Subcutaneous adipose tissue (tissue), 4 donors: Measurements from ENCODE around the gene ALG2. TPM values are rescaled to one million over a fixed set of nuclear protein-coding genes. Genes with fewer than 3 reads are reported as not detected.

ENCODE experiments used
- total RNA-seq, 4 donors: library from RNA; depleted of rRNA; stranded (reverse); fragments of >200 nt; gene quantifications; one replicate each; pipeline ENCODE4 v1.1.0, GENCODE V29; 2016
- TF ChIP-seq, protein P1 (sequence below): fragments of 450-650 bp; IDR thresholded peaks from one replicate; pipeline ENCODE4 v1.5.1; 2016; ENCODE audit warnings: low read depth, mild to moderate bottlenecking, control low read depth, antibody characterized with exemption, moderate library complexity

ALG2 gene
- total RNA-seq, 4 donors from 2014 or later, result 17.0 to 39.1 (median 22.4) TPM

GRCh38 chr9:99177576-99178366, 44.0 kb downstream of the ALG2 start:
- TF ChIP-seq, protein P1, sequence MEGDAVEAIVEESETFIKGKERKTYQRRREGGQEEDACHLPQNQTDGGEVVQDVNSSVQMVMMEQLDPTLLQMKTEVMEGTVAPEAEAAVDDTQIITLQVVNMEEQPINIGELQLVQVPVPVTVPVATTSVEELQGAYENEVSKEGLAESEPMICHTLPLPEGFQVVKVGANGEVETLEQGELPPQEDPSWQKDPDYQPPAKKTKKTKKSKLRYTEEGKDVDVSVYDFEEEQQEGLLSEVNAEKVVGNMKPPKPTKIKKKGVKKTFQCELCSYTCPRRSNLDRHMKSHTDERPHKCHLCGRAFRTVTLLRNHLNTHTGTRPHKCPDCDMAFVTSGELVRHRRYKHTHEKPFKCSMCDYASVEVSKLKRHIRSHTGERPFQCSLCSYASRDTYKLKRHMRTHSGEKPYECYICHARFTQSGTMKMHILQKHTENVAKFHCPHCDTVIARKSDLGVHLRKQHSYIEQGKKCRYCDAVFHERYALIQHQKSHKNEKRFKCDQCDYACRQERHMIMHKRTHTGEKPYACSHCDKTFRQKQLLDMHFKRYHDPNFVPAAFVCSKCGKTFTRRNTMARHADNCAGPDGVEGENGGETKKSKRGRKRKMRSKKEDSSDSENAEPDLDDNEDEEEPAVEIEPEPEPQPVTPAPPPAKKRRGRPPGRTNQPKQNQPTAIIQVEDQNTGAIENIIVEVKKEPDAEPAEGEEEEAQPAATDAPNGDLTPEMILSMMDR, result no peak

DNA sequence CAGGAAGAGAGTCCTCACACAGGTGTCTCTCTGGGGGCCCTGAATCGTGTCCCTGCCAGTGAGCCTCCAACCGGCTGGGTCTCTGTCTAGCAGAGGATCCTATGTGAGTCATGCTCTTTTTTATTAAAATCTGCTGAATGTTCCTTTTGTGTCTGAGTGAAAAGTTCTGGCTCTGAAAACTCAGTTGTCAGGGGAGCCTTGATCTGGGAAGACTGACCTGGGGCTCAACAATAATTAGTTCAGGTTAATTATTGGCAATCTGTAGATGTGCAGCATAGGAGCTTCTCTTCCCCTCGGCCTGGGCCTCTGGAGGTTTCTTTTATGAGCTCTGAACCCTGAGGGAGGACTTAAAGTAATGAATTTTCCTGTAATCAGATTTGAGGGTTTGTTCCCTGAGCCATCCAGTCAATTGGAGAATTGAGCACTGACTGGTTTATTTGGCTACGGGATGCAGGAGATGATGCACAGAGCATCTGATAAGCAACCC, 45.2 kb downstream of the ALG2 start:
- TF ChIP-seq, protein P1, result no peak

DNA sequence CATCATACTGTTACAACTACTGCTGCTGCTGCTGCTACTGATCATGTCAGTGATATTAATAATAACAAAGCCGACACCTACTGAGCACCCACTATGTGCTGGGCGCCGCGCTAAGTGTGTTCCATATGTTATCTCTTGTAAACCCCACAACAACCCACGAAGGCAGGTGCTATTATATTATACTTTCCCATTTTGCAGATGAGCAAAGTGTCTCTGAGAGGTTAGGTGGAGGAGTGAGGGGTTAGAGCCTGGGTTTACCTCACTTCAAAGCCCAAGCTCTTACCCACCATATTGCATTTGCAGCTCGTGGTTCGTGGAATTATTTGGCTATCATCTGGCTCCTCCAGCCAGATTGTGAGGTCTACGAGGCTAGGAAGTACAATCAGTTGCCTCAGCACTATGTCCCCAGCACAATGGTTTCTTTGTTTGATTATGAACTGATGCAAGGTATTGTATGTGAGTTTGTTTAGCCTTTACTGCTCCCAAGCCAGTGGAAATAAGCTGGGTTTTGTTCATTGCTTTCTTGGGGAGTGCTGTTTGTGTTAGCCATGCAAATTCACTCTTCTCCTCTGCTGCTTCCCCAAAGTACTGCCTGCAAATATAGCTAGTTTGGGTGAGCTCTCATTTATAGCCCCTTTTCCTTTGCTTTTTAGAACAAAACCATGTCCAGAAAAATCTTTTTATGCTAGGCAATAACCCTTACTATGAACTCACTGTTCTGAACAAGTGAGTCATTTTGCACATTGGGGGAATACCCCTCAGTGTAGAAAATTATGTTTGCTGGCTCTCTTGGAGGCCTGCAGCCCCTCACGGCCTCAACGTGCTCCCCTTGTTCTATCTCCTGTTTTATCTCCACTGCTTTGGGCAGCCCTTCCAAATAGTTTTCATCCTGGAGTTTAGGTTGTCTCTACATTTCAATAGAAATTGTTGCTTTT, 47.9 kb downstream of the ALG2 start:
- TF ChIP-seq, protein P1, result no peak

GRCh38 chr9:99172124-99173091, 49.3 kb downstream of the ALG2 start:
- TF ChIP-seq, protein P1, result no peak

- TF ChIP-seq, protein P1, result no peak
Observed at GRCh38 chr9:99171225-99172123, 50.3 kb downstream of the ALG2 start.

DNA sequence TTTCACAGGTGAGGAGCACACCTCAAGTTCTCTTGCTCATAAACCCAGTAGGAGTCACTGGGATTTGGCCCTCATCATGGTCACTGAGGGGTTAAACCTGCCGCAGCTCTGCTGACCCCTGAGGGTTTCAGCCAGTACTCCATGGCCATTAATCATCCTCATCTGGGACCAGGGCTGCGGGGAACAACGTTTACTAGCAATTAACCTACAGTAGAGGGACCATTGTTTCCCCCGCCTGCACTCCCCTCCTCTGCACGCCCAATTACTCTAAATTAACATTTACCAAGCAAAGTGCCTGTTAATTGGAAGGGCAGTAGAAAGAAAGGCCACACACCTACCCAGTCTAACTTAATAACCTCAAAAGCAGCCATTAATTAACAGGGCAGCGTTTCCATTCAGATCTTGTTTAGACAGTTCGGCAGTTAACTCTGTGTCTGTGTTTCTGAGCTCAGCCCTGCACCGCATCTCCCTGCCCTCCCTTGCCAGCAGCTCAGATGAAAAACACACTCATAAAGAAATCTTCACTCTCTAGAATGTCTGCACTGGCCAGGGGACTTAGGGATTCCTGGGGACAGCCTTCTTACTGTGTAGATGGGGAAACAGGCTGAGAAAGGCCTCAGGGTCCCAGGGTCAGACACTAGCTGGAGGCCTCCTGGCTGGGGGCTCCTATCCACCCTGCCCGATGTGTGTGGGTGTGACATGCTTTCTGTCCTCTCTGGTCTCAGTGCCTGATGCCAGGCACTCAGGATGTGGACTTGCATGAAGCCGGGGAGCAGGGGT, 51.6 kb downstream of the ALG2 start:
- TF ChIP-seq, protein P1, result no peak
